Measurements from ENCODE around the gene ADGRG3.

GRCh38 chr16:57706717-57707116, 38.6 kb downstream of the ADGRG3 start:
- TF ChIP-seq CTCF (IDR thresholded peaks at IDR 0.05) (no peak), EZH2 (IDR thresholded peaks at IDR 0.05) (no peak)
